ENCODE data around the gene KLHL30. TPM values are rescaled to one million over a fixed set of nuclear protein-coding genes. Genes with fewer than 3 reads are reported as not detected.

The KLHL30 gene
- total RNA-seq, 2 donors from 2014 or later: not detected

- no peaks in the 10 kb centered on the region for H3K9me3 Mint-ChIP-seq
- 91 to 97% methylated on average over 17 to 27 of the region's 27 CpGs for WGBS, 2 experiments (ENCODE audit: insufficient coverage in 1 of 2, insufficient read length in 1 of 2)
- no peaks in the 10 kb centered on the region for H3K4me1 Mint-ChIP-seq
- no peak overlapping the region for H3K4me3 Mint-ChIP-seq
- Histone ChIP-seq H3K27me3 (ENCODE audit: control insufficient read depth, insufficient read depth, low read length, poor library complexity, severe bottlenecking) (peaks cover 6% of the 10 kb centered on the region), H3K9ac (ENCODE audit: extremely low read depth, low read length, poor library complexity, severe bottlenecking) (no peak overlapping the region), H3K4me3 (ENCODE audit: low read length) (no peak overlapping the region), H3K36me3 (ENCODE audit: control insufficient read depth, insufficient read depth, low read length) (no peaks in the 10 kb centered on the region), H3K9me3 (ENCODE audit: control insufficient read depth, low read length) (no peaks in the 10 kb centered on the region), H3K27ac (ENCODE audit: low read depth, low read length) (no peak overlapping the region), H3K4me1 (ENCODE audit: control insufficient read depth, insufficient read depth, low read length) (no peaks in the 10 kb centered on the region)
- no peak for TF ChIP-seq CTCF (conservative IDR thresholded peaks at IDR 0.05)
- H3K27me3 Mint-ChIP-seq (ENCODE audit: insufficient read depth): peaks cover 8% of the 10 kb centered on the region
- no peak overlapping the region for H3K27ac Mint-ChIP-seq
- no peaks in the 10 kb centered on the region for H3K36me3 Mint-ChIP-seq (ENCODE audit: low read depth)
- DNase-seq: peak; percentile 39
These were observed 16.8 kb upstream of the KLHL30 start for GRCh38 chr2:238121511-238122286.

- Mint-ChIP-seq H3K36me3 (ENCODE audit: low read depth) (no peaks in the 10 kb centered on the region), H3K4me1 (no peaks in the 10 kb centered on the region), H3K4me3 (no peak overlapping the region), H3K9me3 (no peaks in the 10 kb centered on the region), H3K27me3 (ENCODE audit: insufficient read depth) (peaks cover 4% of the 10 kb centered on the region), H3K27ac (no peak overlapping the region)
- H3K27ac ChIP-seq (ENCODE audit: low read depth, low read length): peak overlapping the region; percentile 49
- no peaks in the 10 kb centered on the region for H3K36me3 ChIP-seq (ENCODE audit: control insufficient read depth, insufficient read depth, low read length)
- H3K9ac ChIP-seq (ENCODE audit: extremely low read depth, low read length, poor library complexity, severe bottlenecking): no peak overlapping the region
- H3K4me1 ChIP-seq (ENCODE audit: control insufficient read depth, insufficient read depth, low read length): no peaks in the 10 kb centered on the region
- no peaks in the 10 kb centered on the region for H3K9me3 ChIP-seq (ENCODE audit: control insufficient read depth, low read length)
- peak; percentile 50 for DNase-seq
- no peak for TF ChIP-seq CTCF (conservative IDR thresholded peaks at IDR 0.05)
- WGBS, 2 experiments (ENCODE audit: insufficient coverage in 1 of 2, insufficient read length in 1 of 2): 90 to 93% methylated on average over 23 to 29 of the region's 29 CpGs
- peaks cover 6% of the 10 kb centered on the region for H3K27me3 ChIP-seq (ENCODE audit: control insufficient read depth, insufficient read depth, low read length, poor library complexity, severe bottlenecking)
- no peak overlapping the region for H3K4me3 ChIP-seq (ENCODE audit: low read length)
These were observed 15.9 kb upstream of the KLHL30 start for GRCh38 chr2:238122287-238123217.

GRCh38 chr2:238123218-238123971 is 15.1 kb upstream of the KLHL30 start:
- Mint-ChIP-seq H3K9me3 (no peaks in the 10 kb centered on the region), H3K36me3 (ENCODE audit: low read depth) (no peaks in the 10 kb centered on the region)

More at GRCh38 chr2:238123218-238123971, 15.1 kb upstream of the KLHL30 start:
- Mint-ChIP-seq H3K27ac (no peak overlapping the region), H3K4me1 (no peaks in the 10 kb centered on the region), H3K27me3 (ENCODE audit: insufficient read depth) (peaks cover under 1% of the 10 kb centered on the region), H3K4me3 (no peak overlapping the region)
- no peaks in the 10 kb centered on the region for H3K9me3 ChIP-seq (ENCODE audit: control insufficient read depth, low read length)
- H3K27ac ChIP-seq (ENCODE audit: low read depth, low read length): peak overlapping the region; percentile 49
- H3K4me1 ChIP-seq (ENCODE audit: control insufficient read depth, insufficient read depth, low read length): no peaks in the 10 kb centered on the region
- H3K36me3 ChIP-seq (ENCODE audit: control insufficient read depth, insufficient read depth, low read length): no peaks in the 10 kb centered on the region
- DNase-seq: peak; percentile 26
- H3K9ac ChIP-seq (ENCODE audit: extremely low read depth, low read length, poor library complexity, severe bottlenecking): no peak overlapping the region
- TF ChIP-seq CTCF (conservative IDR thresholded peaks at IDR 0.05): no peak
- no peak overlapping the region for H3K4me3 ChIP-seq (ENCODE audit: low read length)
- H3K27me3 ChIP-seq (ENCODE audit: control insufficient read depth, insufficient read depth, low read length, poor library complexity, severe bottlenecking): peaks cover 6% of the 10 kb centered on the region
- WGBS, 2 experiments (ENCODE audit: insufficient coverage in 1 of 2, insufficient read length in 1 of 2): 81 to 87% methylated on average over 6 to 22 of the region's 22 CpGs

Measured in endodermal cell (in vitro differentiated cells).